Parathyroid adenoma (tissue), 2 donors: Measurements from ENCODE around the gene KANSL1.

Experiments
- H2AFZ ChIP-seq: fragments of 300-600 bp; sonication (generic); one replicate; pipeline ENCODE4 v1.7.0; 2017; ENCODE audit warnings: antibody characterized with exemption, mild to moderate bottlenecking
- H3K27ac ChIP-seq: fragments of 300-600 bp; sonication (generic); one replicate; pipeline ENCODE4 v1.7.0; 2017
- H3K27me3 ChIP-seq: fragments of 300-600 bp; sonication (generic); one replicate; pipeline ENCODE4 v1.7.0; 2017; ENCODE audit warnings: low read length; ENCODE audit not compliant: control insufficient read depth, insufficient read depth
- H3K36me3 ChIP-seq: fragments of 300-600 bp; sonication (generic); one replicate; pipeline ENCODE4 v1.7.0; 2017; ENCODE audit warnings: low read length; ENCODE audit not compliant: control insufficient read depth, insufficient read depth
- H3K4me1 ChIP-seq: fragments of 300-600 bp; sonication (generic); one replicate; pipeline ENCODE4 v1.7.0; 2017; ENCODE audit warnings: control low read depth
- H3K4me2 ChIP-seq: fragments of 300-600 bp; sonication (generic); one replicate; pipeline ENCODE4 v1.7.0; 2017; ENCODE audit warnings: low read length
- H3K4me3 ChIP-seq: fragments of 300-600 bp; sonication (generic); one replicate; pipeline ENCODE4 v1.7.0; 2017; ENCODE audit warnings: low read depth, low read length
- H3K79me2 ChIP-seq: fragments of 300-600 bp; sonication (generic); one replicate; pipeline ENCODE4 v1.7.0; 2017; ENCODE audit warnings: control low read depth
- H3K9ac ChIP-seq: fragments of 300-600 bp; sonication (generic); one replicate; pipeline ENCODE4 v1.7.0; 2017; ENCODE audit warnings: mild to moderate bottlenecking
- H3K9me3 ChIP-seq: fragments of 300-600 bp; sonication (generic); one replicate; pipeline ENCODE4 v1.7.0; 2017; ENCODE audit warnings: low read length; ENCODE audit not compliant: control insufficient read depth
- TF ChIP-seq, protein P1 (sequence below): fragments of 300-600 bp; sonication (generic); IDR thresholded peaks from one replicate; pipeline ENCODE4 v1.7.0; 2017; ENCODE audit warnings: antibody characterized with exemption, mild to moderate bottlenecking
- donor health status: primary hyperparathyroidism.

The KANSL1 gene

DNA sequence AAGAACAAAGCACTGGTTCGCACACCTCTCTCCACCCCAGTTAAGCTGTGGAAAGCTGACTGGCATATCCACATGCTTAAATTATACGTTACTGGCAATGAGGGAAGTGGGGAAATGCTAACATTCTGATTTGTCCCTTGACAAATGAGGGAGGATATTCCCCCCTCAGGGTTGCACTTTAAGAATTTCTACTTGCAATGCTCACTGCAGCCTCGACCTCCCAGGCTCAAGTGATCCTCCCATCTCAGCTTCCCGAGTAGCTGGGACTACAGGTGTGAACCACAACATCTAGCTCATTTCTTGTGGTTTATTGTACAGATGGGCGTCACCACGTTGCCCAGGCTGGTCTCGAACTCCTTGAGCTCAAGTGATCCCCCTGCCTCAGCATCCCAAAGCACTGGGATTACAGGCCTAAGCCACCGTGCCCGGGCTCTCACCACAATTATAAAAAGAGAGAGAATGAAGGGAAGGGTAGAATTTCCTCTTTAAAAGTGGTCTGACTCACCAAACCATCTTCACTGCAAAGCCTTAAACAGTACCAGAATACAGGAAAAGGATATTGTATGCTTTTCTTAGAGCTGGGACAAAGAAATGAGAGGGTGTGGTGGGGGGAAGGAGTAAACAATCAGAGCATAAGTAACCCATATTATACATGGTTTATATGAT is 38.9 kb downstream of the KANSL1 start:
- H3K4me1 ChIP-seq: peaks cover 16% of the 10 kb centered on the region

DNA sequence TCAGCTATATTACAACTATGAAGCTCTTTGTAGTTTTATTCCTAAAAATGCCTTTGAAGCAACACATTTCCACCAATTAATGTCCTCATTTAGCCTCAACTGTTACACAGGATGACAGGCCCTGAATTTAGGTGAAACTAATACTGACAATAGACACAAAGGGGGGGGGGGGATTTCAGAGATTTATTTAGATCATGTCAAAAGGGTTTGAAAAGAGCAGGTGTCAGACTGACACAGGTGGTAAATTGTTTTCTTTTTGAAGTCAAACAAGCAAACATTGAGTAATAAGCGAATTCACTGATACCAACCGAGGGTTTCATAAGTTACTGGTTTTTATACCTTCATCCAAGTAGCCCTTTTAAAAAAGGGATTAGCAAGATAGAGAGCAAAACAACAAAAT is 40.8 kb downstream of the KANSL1 start:
- H3K4me2 ChIP-seq: no peak overlapping the region

More for the DNA sequence above, 38.9 kb downstream of the KANSL1 start:
- Histone ChIP-seq H3K36me3 (no peaks in the 10 kb centered on the region), H3K4me3 (no peak overlapping the region), H3K27ac (no peak overlapping the region), H2AFZ (no peak overlapping the region), H3K9me3 (no peaks in the 10 kb centered on the region), H3K4me2 (no peak overlapping the region), H3K9ac (no peak overlapping the region), H3K79me2 (peaks cover 77% of the 10 kb centered on the region), H3K27me3 (no peaks in the 10 kb centered on the region)
- TF ChIP-seq, protein P1, sequence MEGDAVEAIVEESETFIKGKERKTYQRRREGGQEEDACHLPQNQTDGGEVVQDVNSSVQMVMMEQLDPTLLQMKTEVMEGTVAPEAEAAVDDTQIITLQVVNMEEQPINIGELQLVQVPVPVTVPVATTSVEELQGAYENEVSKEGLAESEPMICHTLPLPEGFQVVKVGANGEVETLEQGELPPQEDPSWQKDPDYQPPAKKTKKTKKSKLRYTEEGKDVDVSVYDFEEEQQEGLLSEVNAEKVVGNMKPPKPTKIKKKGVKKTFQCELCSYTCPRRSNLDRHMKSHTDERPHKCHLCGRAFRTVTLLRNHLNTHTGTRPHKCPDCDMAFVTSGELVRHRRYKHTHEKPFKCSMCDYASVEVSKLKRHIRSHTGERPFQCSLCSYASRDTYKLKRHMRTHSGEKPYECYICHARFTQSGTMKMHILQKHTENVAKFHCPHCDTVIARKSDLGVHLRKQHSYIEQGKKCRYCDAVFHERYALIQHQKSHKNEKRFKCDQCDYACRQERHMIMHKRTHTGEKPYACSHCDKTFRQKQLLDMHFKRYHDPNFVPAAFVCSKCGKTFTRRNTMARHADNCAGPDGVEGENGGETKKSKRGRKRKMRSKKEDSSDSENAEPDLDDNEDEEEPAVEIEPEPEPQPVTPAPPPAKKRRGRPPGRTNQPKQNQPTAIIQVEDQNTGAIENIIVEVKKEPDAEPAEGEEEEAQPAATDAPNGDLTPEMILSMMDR: no peak

DNA sequence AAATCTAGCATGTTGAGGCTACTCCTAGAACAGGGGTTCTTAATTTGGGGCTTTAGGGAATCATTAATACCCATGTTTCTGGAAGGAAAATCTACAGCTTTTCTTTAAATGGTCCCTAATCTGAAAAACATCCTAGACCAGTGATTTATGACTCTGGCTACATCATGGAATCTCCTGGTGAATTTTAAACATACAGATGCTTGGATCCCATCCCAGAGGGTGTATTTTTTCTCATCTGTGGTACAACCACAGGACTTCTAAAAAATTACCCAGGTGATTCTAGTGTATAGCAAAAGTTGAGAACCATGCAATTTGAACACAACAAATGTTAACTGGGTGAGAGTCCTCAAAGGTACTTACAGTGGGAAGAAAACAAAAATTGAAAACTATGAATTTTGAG is 41.5 kb downstream of the KANSL1 start:
- Histone ChIP-seq H3K4me1 (peaks cover 9% of the 10 kb centered on the region), H3K79me2 (peaks cover 70% of the 10 kb centered on the region), H3K4me3 (no peak overlapping the region), H3K4me2 (no peak overlapping the region), H3K27ac (no peak overlapping the region), H3K36me3 (no peaks in the 10 kb centered on the region), H3K27me3 (no peaks in the 10 kb centered on the region), H3K9me3 (no peaks in the 10 kb centered on the region), H3K9ac (no peak overlapping the region), H2AFZ (no peak overlapping the region)
- TF ChIP-seq, protein P1: no peak

More for the DNA sequence above, 40.8 kb downstream of the KANSL1 start:
- Histone ChIP-seq H3K4me1 (peaks cover 15% of the 10 kb centered on the region), H3K27ac (no peak overlapping the region), H3K36me3 (no peaks in the 10 kb centered on the region), H3K4me3 (no peak overlapping the region), H3K9ac (no peak overlapping the region), H3K79me2 (peaks cover 73% of the 10 kb centered on the region), H3K9me3 (no peaks in the 10 kb centered on the region), H2AFZ (no peak overlapping the region), H3K27me3 (no peaks in the 10 kb centered on the region)
- TF ChIP-seq, protein P1: no peak

DNA sequence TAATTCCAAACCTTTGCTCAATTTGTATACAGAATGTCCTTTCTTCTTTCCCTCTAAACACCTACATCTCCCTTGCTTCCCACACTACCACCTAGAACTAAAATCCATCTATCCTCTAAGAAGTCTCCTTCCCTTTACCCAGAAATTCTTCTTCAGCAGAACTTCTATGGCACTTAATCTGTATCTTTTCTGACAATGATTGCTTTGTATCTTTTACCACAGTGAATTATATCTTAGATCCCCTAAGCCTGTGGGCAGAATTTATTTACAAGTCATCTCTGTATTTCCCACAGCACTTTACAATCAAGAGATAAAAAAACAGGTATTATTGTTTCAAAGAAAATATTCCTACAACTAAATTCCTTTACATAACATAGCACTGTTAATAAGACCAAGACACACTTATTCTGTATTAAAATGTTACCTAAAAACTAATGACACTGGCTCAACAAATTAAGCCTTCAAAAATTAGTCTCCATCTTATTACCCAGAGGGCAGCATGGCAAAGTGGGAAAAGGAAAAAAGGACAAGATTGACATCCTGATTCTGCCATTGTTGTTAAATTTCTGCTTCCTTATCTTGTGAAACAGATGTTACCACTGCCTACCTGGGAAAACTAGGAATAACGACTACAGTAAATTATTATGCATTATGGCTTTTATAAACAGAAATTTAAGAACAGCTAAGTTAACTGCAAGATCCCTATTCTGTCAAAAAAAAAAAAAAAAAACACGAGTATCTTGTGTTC is 42.8 kb downstream of the KANSL1 start:
- Histone ChIP-seq H3K9me3 (no peaks in the 10 kb centered on the region), H3K27me3 (no peaks in the 10 kb centered on the region), H3K79me2 (peaks cover 65% of the 10 kb centered on the region), H3K36me3 (no peaks in the 10 kb centered on the region), H3K4me1 (peaks cover 9% of the 10 kb centered on the region), H3K4me2 (no peak overlapping the region), H3K27ac (no peak overlapping the region), H3K9ac (no peak overlapping the region), H3K4me3 (no peak overlapping the region), H2AFZ (no peak overlapping the region)
- TF ChIP-seq, protein P1: no peak
